Upper lobe of left lung (tissue), 6 donors: ENCODE results near the gene BNC2. TPM values are rescaled to one million over a fixed set of nuclear protein-coding genes. Genes with fewer than 3 reads are reported as not detected.

Experiments
- ATAC-seq, 2 donors: fragments of 200-7000 bp; cut with Tn5 transposase; one replicate each; pipeline ENCODE4 v1.9.1; 2022; ENCODE audit warnings: mild to moderate bottlenecking in 2 of 2, moderate library complexity in 2 of 2; ENCODE audit not compliant: low FRiP score in 2 of 2
- DNase-seq, 2 donors: peaks; one replicate each; pipeline ENCODE4 v3.0.0-alpha.2; 2019 to 2020
- H3K27ac ChIP-seq, 4 donors: fragments of 200-600 bp; sonication (generic); one replicate each; pipeline ENCODE4 v1.5.1; 2016 to 2019
- H3K27me3 ChIP-seq, 4 donors: fragments of 200-600 bp; sonication (generic); one replicate each; pipeline ENCODE4 v1.5.1; 2017 to 2019
- H3K36me3 ChIP-seq, 4 donors: fragments of 200-600 bp; sonication (generic); one replicate each; pipeline ENCODE4 v1.5.1; 2016 to 2019
- H3K4me1 ChIP-seq, 4 donors: fragments of 200-600 bp; sonication (generic); one replicate each; pipeline ENCODE4 v1.5.1; 2018 to 2019
- H3K4me3 ChIP-seq, 4 donors: fragments of 200-600 bp; sonication (generic); one replicate each; pipeline ENCODE4 v1.5.1; 2017 to 2019; ENCODE audit warnings: mild to moderate bottlenecking in 2 of 4, moderate library complexity in 1 of 4
- H3K9me3 ChIP-seq, 4 donors: fragments of 200-600 bp; sonication (generic); one replicate each; pipeline ENCODE4 v1.5.1; 2018 to 2019
- EP300 ChIP-seq, 4 donors: sonication (generic); formaldehyde crosslinking; IDR thresholded peaks; one replicate each; pipeline ENCODE4 v1.5.1; 2017; ENCODE audit warnings: antibody characterized with exemption in 4 of 4, control low read depth in 2 of 4
- POLR2A ChIP-seq, 4 donors: fragments of 450-650 bp; IDR thresholded peaks; one replicate each; pipeline ENCODE4 v1.5.1; 2016 to 2017; ENCODE audit warnings: antibody characterized with exemption in 4 of 4, mild to moderate bottlenecking in 2 of 4
- POLR2AphosphoS5 ChIP-seq, 2 donors: sonication (generic); formaldehyde crosslinking; IDR thresholded peaks; one replicate each; pipeline ENCODE4 v1.5.1; 2017; ENCODE audit warnings: antibody characterized with exemption in 2 of 2
- WGBS, 2 donors: methylation state at CpG; one replicate each; pipeline ENCODE4 v1.1.5; 2017 to 2018; 5-methylcytosine and 5-hydroxymethylcytosine counted together
- total RNA-seq, 6 donors: library from RNA; depleted of rRNA in 4 of 6; stranded (reverse); fragments of >200 nt in 4 of 6; gene quantifications; one replicate each; pipeline versions ENCODE4 v1.1.0 to v1.2.1, GENCODE V29; 2016 to 2021
- TF ChIP-seq, protein P1 (sequence below), 6 experiments: fragments of 450-650 bp in 4 of 6; fragments of 200-600 bp in 2 of 6; sonication (generic) in 2 of 6; IDR thresholded peaks; one replicate each; pipeline ENCODE4 v1.5.1; 2016 to 2019; ENCODE audit warnings: antibody characterized with exemption in 6 of 6
- donor health status: DM: no; HTN: no; CAD: no; lungs with moderate emphysema.
- donor health status: DM: no; HTN: yes; CAD: no; lungs with severe emphysema.

The BNC2 gene
- total RNA-seq, 6 donors from 2014 or later: 4.6 to 21.7 (median 10.7) TPM

DNA sequence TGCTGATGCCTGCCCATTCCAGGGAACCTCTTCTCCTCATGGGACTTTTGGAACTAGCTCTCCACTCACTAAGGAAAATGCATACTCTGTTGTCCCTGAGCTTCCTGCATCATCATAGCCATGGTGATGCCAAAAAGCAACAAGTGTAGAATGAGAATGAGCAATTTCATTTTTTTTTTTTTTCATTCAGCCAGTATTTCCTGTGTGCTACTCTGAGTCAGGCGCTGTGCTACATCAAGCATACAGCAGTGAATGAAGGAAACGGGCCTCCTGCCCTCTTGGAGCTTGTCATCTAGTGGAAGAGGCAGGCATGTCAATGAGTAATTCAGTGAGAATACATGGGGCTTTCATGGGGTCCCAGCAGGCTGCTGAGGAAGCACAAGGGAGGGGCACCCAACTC lies 483.1 kb downstream of the BNC2 start:
- no peaks in the 10 kb centered on the region for H3K9me3 ChIP-seq
- H3K36me3 ChIP-seq: no peaks in the 10 kb centered on the region
- peak in 1 of 2 donors; percentile 6 for ATAC-seq
- TF ChIP-seq POLR2AphosphoS5 (IDR thresholded peaks at IDR 0.05) (no peak), POLR2A (IDR thresholded peaks at IDR 0.05) (no peak)
- TF ChIP-seq, protein P1, sequence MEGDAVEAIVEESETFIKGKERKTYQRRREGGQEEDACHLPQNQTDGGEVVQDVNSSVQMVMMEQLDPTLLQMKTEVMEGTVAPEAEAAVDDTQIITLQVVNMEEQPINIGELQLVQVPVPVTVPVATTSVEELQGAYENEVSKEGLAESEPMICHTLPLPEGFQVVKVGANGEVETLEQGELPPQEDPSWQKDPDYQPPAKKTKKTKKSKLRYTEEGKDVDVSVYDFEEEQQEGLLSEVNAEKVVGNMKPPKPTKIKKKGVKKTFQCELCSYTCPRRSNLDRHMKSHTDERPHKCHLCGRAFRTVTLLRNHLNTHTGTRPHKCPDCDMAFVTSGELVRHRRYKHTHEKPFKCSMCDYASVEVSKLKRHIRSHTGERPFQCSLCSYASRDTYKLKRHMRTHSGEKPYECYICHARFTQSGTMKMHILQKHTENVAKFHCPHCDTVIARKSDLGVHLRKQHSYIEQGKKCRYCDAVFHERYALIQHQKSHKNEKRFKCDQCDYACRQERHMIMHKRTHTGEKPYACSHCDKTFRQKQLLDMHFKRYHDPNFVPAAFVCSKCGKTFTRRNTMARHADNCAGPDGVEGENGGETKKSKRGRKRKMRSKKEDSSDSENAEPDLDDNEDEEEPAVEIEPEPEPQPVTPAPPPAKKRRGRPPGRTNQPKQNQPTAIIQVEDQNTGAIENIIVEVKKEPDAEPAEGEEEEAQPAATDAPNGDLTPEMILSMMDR (IDR thresholded peaks at IDR 0.05): no peak
- H3K27me3 ChIP-seq: no peaks in the 10 kb centered on the region
- WGBS, 2 donors: 78 to 91% methylated on average over 2 of the region's 2 CpGs
- no peak overlapping the region for H3K4me3 ChIP-seq
- no peak overlapping the region for H3K27ac ChIP-seq
- no peaks in the 10 kb centered on the region for H3K4me1 ChIP-seq
- no peak for DNase-seq

DNA sequence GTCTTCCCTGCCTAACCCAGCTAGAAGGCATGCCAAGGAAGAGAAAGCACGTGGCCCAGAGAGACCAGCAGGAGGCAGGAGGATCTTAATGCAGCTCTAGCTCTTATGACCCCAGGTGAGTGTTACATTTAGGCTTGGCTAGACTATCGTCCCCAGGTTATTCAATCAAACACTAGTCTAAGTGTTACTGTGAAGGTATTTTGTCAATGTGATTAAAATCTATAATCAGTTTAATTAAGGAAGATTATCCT lies 483.7 kb downstream of the BNC2 start:
- no peaks in the 10 kb centered on the region for H3K36me3 ChIP-seq
- no peak overlapping the region for H3K27ac ChIP-seq
- no peaks in the 10 kb centered on the region for H3K4me1 ChIP-seq
- DNase-seq (no peak), ATAC-seq (no peak)
- no peaks in the 10 kb centered on the region for H3K27me3 ChIP-seq
- no peak overlapping the region for H3K4me3 ChIP-seq
- no peak for TF ChIP-seq POLR2AphosphoS5 (IDR thresholded peaks at IDR 0.05)
- TF ChIP-seq POLR2A (IDR thresholded peaks at IDR 0.05): no peak
- TF ChIP-seq, protein P1 (IDR thresholded peaks at IDR 0.05): no peak
- WGBS, 2 donors: 71 to 75% methylated on average over 2 of the region's 2 CpGs
- H3K9me3 ChIP-seq: no peaks in the 10 kb centered on the region

DNA sequence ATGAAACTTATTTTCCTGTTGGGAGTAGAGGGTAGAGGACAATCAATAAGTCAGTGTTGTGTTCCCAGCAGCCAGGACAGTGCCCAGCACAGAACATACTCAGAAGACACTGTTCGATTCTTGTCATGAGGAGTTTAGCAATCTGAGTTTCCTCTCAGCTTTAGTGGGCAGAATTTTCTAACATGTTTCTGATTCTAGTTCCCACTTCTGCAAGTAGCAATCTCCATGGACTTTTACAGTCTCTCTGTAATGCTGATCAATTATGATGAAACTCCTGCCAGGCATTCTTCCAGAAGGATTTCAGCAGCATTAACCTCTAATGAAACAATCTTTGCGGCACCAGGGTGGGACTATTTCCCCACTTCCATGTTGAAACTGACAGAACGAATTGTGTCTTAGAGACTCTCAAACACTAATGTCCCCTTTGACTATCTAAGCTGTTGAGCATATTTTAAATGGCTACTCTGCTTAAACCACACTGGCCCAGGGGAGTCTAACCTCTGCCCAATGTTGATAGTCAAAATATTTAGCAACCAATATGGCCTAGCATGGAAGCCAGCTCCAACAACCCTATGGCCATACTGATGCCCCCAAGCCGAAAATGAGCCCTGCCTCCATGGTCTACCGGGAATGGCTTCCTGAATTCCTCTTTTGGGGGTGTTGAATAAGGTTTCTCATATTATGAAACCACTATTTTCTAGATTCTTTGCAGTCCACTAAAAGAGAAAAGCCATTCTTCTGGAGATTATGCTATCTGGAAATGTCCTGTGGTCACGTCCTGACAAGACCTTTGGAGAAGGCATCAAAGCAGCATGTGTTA lies 484.3 kb downstream of the BNC2 start:
- TF ChIP-seq, protein P1 (IDR thresholded peaks at IDR 0.05): no peak
- no peak for TF ChIP-seq POLR2A (IDR thresholded peaks at IDR 0.05)
- TF ChIP-seq EP300 (IDR thresholded peaks at IDR 0.05): no peak
- no peak for TF ChIP-seq POLR2AphosphoS5 (IDR thresholded peaks at IDR 0.05)
- WGBS, 2 donors: 87 to 88% methylated on average over 6 of the region's 6 CpGs
- Histone ChIP-seq H3K4me1 (no peaks in the 10 kb centered on the region), H3K27ac (no peak overlapping the region), H3K27me3 (no peaks in the 10 kb centered on the region), H3K4me3 (no peak overlapping the region), H3K36me3 (no peaks in the 10 kb centered on the region), H3K9me3 (no peaks in the 10 kb centered on the region)
- ATAC-seq (peak; percentile 22 to 78), DNase-seq (no peak)

DNA sequence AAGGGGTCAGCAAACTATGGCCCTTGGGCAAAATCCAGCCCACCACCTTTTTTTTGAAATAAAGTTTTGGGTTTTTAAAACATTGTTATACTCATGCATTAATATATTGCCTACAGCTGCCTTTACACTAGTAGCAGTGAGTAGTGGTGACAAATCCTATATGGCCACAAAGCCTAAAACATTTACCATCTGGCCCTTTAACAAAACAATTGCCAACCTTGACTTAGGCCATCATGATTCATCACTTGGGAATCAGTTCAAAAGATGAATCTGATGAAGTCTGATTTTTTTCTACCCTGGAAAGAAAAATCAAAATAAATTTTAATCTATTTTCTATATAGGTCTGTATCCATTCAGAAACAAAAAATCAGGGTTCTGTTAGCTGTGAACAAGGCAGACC lies 484.9 kb downstream of the BNC2 start:
- Histone ChIP-seq H3K36me3 (no peaks in the 10 kb centered on the region), H3K9me3 (no peaks in the 10 kb centered on the region), H3K4me1 (no peaks in the 10 kb centered on the region), H3K27ac (no peak overlapping the region), H3K4me3 (no peak overlapping the region), H3K27me3 (no peaks in the 10 kb centered on the region)
- TF ChIP-seq, protein P1 (IDR thresholded peaks at IDR 0.05): no peak
- no peak for TF ChIP-seq POLR2AphosphoS5 (IDR thresholded peaks at IDR 0.05)
- peak in 1 of 2 donors; percentile 58 for ATAC-seq
- no peak for DNase-seq

DNA sequence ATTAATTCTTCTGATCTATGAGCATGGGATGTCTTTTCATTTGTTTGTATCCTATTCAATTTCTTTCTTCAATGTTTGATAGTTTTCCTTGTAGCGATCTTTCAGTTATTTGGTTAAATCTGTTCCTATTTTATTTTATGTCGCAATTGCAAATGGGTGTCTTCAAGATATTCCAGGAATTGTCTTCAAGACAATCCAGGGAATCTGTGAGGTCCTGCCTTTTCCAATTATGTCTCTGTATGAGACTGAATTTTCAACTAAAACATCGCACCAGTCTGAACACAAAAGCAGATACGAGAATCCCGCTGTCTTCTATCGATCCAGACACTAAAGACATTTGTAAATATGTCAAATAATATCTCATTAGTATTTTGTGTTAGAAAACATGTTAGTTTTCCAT lies 485.5 kb downstream of the BNC2 start:
- ATAC-seq (no peak), DNase-seq (no peak)
- H3K27ac ChIP-seq: no peak overlapping the region
- no peaks in the 10 kb centered on the region for H3K9me3 ChIP-seq
- H3K4me1 ChIP-seq: no peaks in the 10 kb centered on the region
- H3K4me3 ChIP-seq: no peak overlapping the region
- TF ChIP-seq, protein P1 (IDR thresholded peaks at IDR 0.05): no peak
- no peak for TF ChIP-seq POLR2AphosphoS5 (IDR thresholded peaks at IDR 0.05)
- no peak for TF ChIP-seq POLR2A (IDR thresholded peaks at IDR 0.05)
- no peak for TF ChIP-seq EP300 (IDR thresholded peaks at IDR 0.05)
- WGBS, 2 donors: 88 to 94% methylated on average over 6 of the region's 6 CpGs
- no peaks in the 10 kb centered on the region for H3K27me3 ChIP-seq
- H3K36me3 ChIP-seq: no peaks in the 10 kb centered on the region
